HG03280 (cell line): ENCODE data around the gene FCAR.
"Not testable (repeated sequence)": the region's sequence is repeated elsewhere in the genome, so short reads cannot be mapped to it uniquely, and the experiment has no call there.

Experiments used
- ATAC-seq: cut with Tn5 transposase; IDR thresholded peaks from one replicate; pipeline ENCODE4 v1.9.1; 2021; ENCODE audit warnings: mild to moderate bottlenecking, moderate library complexity; ENCODE audit not compliant: unreplicated experiment

FCAR gene

GRCh38 chr19:54893406-54893805 is 19.4 kb downstream of the FCAR start:
- ATAC-seq: no peak

- not testable (repeated sequence) for ATAC-seq
These were observed 20.1 kb downstream of the FCAR start for GRCh38 chr19:54894106-54894505.

DNA sequence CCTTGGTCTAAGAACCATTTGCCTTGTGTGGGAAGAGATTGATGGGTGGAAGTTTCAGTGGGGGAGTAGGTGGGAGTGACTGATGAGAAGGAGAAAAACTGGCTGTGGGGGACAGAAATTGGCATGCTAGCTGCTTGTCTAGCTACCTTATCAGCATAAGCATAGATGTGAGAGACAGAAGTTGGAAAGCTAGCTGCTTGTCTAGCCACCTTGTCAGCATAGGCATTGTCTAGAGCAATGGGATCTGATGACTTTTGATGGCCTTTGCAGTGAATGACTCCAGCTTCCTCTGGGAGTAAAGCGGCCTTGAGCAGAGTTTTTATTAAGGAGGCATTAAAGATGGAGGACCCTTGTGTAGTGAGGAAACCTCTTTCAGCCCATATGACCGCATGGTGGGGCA is 22.0 kb downstream of the FCAR start:
- ATAC-seq: no peak

GRCh38 chr19:54898685-54899084 is 24.6 kb downstream of the FCAR start:
- ATAC-seq: not testable (repeated sequence)

- not testable (repeated sequence) for ATAC-seq
These were observed 25.6 kb downstream of the FCAR start for GRCh38 chr19:54899646-54900045.

DNA sequence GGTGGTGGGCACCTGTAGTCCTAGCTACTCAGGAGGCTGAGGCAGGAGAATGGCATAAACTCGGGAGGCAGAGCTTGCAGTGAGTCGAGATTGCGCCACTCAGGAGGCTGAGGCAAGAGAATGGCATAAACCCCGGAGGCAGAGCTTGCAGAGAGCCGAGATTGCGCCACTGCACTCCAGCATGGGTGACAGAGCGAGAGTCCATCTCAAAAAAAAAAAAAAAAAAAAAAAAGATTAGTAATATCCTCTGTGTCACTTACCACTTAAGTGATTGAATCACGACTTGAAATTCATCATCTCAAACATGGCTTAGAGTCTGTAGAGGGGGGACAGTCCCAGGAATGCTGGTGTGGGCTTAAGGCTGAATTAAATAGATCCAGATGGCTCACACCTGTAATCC is 27.1 kb downstream of the FCAR start:
- not testable (repeated sequence) for ATAC-seq

DNA sequence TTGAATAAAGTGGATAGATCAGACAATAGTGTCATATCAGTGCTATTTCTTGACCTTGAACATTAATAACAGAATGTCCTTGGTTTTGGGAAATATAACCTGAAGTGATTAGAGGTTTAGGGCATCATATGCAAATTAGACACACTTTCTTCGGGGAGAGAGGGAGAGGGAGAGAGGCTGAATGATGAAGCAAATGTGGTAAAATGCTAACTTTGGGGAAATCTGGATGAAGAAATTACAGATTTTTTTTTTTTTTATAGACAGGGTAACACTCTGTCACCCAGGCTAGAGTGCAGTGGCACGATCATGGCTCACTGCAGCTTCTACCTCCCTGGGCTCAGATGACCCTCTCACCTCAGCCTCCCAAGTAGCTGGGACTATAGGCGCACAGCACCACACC is 28.0 kb downstream of the FCAR start:
- ATAC-seq: no peak

GRCh38 chr19:54903303-54903702 is 29.3 kb downstream of the FCAR start:
- no peak for ATAC-seq

DNA sequence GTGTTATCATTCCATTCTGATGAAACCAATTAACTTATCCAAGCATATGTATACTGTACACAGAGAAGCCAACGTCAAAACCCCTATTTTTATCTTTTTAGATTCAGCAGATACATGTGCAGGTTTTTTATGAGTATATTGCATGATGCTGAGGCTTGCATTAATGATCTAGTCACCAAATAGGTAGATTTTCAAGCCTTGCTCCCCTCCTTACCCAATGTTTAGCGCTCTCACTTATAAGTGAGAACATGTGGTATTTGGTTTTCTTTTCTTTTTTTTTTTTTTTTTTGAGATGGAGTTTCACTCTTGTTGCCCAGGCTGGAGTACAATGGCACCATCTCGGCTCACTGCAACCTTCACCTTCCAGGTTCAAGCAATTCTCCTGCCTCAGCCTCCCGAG is 30.2 kb downstream of the FCAR start:
- ATAC-seq: not testable (repeated sequence)

- no peak for ATAC-seq
These were observed 31.4 kb downstream of the FCAR start for GRCh38 chr19:54905421-54905802.

GRCh38 chr19:54905803-54906511 is 31.9 kb downstream of the FCAR start, which contains the start of gene NCR1:
TSS of gene NCR1 (plus strand) at chr19:54906148. CDS start at chr19:54906188, 40 bp downstream.
- no peak for ATAC-seq

- ATAC-seq: no peak
These were observed 32.8 kb downstream of the FCAR start for GRCh38 chr19:54906819-54907218.

DNA sequence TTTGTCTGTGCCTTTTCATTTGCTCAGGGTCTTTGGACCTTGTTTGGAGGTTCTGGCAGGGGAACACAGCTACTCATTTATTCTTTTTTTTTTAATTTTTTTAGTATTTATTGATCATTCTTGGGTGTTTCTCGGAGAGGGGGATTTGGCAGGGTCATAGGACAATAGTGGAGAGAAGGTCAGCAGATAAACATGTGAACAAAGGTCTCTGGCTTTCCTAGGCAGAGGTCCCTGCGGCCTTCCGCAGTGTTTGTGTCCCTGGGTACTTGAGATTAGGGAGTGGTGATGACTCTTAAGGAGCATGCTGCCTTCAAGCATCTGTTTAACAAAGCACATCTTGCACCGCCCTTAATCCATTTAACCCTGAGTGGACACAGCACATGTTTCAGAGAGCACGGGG is 33.9 kb downstream of the FCAR start:
- not testable (repeated sequence) for ATAC-seq

GRCh38 chr19:54916822-54917221 is 42.8 kb downstream of the FCAR start:
- ATAC-seq: no peak

DNA sequence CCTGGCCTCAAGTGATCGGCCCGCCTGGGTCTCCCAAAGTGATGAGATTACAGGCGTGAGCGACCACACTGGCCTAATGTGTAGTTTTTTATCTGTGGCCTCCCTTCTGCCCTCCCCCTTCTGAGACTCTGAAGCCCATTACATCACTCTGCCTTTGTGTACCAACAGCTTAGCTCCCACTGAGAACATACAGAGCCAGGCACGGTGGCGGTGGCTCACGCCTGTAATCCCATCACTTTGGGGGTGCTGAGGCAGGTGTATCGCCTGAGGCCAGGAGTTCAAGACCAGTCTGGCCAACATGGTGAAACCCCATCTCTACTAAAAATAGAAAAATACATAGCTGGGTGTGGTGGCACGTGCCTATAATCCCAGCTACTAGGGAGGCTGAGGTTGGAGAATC is 44.5 kb downstream of the FCAR start:
- no peak for ATAC-seq

- ATAC-seq: not testable (repeated sequence)
These were observed 45.9 kb downstream of the FCAR start for GRCh38 chr19:54919646-54920563.

DNA sequence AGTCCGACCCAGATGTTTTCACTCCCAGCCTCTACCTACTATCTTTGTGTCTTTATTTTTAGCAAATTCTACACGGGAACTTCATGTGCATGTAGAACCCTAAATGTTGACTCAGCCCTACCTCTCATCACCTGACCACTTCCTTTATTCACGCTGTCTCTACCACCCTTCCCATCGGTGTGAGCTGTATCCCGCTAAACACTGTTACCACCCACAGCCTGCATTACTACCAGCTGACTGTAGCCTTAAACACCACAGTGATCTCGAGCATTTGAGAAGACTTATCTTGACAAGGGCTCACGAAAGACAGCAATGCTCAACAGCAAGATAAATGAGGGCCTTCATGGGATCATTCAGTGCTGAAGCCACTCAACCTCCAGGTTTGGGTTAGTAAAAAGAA is 47.0 kb downstream of the FCAR start:
- no peak for ATAC-seq

DNA sequence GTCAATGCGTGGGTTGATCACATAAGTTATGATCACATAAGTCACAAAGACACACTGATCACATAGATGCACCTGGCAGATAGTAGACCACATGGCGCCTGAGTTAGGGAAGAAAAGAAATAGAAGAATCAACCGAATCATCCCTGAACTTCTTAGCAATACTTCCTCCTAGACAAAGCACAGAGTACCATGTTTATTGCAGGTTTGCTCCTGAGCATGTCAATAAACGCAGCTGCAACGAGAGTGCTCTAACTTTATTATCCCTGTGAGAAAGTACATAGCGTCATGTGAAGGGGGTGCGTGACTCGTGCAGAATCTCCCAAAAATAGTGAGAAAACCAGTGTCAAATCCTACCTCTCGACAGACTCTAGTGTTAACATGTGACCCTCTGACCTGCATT is 49.2 kb downstream of the FCAR start:
- ATAC-seq: no peak

- no peak for ATAC-seq
These were observed 54.3 kb downstream of the FCAR start for GRCh38 chr19:54928299-54928698.

DNA sequence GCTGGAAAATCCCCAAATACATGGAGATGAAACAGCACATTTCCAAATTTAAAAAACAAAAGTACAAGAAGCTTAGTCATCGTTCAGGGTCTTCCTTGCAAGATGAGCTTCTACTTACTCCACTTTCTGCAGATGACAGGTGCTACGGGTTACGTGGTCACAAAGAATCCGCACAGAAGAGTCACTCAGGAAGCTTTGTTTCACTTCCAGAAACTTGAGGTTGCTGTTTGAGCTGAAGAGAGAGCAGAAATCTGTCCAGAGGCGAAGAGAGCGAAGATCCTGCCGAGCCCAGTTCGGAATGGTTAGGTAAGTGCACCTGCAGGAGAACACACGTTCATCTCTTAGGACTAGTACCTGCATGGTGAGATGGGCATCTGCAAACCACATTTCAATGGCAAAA is 63.9 kb downstream of the FCAR start:
- ATAC-seq: no peak

DNA sequence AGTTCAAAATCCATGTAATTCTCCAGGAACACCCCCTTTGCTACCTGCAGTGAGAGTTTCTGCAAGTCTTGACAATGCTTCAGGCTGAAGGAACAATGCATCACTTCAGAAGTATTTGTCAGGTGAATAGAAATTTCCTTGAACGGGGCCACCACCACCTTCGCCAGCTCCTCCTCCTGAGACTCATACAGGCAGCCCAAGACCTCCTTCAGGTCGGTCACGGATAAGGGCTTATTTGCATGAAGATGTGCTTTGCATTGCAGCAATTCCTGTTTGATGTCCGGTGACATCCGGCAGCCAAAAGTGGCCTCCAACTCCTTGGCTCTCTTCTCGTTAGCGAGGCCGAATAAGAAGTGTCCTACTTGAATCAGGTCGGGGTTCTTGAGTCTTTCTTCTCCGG is 64.9 kb downstream of the FCAR start:
- no peak for ATAC-seq

DNA sequence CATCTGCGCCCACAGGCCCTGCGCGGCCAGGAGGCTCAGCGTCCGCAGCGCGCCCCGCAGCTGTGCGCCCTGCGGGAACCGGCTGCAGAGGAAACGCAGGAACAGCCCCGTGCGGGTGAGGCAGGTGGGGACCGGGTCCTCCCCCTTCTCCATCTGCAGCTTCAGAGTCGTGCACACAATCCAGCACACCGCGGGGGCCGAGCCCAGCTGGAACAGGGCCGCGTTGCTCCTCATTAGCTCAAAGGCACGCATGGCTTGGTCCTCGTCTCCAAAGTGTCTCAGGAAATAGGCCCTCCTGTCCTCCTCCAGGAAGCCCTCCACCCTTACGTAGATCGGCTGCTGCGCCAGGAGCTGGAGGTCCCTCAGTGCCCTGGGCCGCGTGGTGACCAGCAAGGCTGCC is 65.5 kb downstream of the FCAR start:
- ATAC-seq: not testable (repeated sequence)
